Vagina (tissue), 2 donors: ENCODE results near the gene MTX1.

Experiments
- POLR2A ChIP-seq, 2 donors: fragments of 450-650 bp; IDR thresholded peaks; one replicate each; pipeline ENCODE4 v1.6.1; 2017; ENCODE audit warnings: antibody characterized with exemption in 2 of 2, mild to moderate bottlenecking in 2 of 2, moderate library complexity in 2 of 2
- POLR2AphosphoS5 ChIP-seq, 2 donors: sonication (generic); formaldehyde crosslinking; IDR thresholded peaks; one replicate each; pipeline ENCODE4 v1.9.0; 2017; ENCODE audit warnings: antibody characterized with exemption in 2 of 2, mild to moderate bottlenecking in 2 of 2, low read depth in 1 of 2; ENCODE audit not compliant: insufficient read depth in 1 of 2
- TF ChIP-seq, protein P1 (sequence below), 3 experiments: fragments of 450-650 bp in 2 of 3; fragments of 200-600 bp in 1 of 3; sonication (generic) in 1 of 3; IDR thresholded peaks; one replicate each; pipeline ENCODE4 v1.5.1; 2017 to 2019; ENCODE audit warnings: antibody characterized with exemption in 3 of 3, mild to moderate bottlenecking in 2 of 3, moderate library complexity in 2 of 3

DNA sequence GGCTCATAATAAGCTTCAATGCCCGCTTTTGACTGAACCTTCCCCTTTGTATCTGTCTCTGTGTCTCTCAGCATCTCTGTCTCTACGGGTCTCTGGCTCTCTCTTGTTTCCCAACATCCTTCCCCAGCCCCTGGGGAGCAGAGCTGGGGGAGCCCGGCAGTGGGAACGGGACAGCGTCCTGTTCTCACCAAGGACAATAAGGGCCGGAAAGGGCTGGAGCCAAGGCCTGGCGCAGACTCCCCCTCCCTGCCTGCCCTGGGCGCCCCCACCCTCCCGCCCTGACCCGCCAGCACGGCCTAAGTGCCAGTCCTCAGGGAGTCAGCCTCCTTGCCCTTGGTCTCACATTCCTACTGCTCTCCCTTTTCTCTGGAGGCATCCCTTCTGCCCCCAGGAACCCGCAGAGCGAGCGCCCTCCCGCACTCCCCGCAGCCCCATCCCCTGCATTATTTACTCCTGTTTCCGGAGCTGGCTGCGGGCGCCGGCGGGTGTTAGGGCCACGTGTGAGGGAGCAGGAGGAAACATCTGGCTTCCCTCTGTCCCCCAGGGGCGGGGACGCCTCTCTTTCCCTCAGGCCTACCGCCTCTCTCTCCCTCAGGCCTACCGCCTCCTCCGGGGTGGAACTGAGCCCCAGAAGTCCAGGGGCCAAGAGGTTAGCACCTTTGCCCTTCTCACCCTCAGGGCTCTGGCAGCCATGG, 41.9 kb upstream of the MTX1 start:
- no peak for TF ChIP-seq POLR2A (IDR thresholded peaks at IDR 0.05)
- TF ChIP-seq, protein P1, sequence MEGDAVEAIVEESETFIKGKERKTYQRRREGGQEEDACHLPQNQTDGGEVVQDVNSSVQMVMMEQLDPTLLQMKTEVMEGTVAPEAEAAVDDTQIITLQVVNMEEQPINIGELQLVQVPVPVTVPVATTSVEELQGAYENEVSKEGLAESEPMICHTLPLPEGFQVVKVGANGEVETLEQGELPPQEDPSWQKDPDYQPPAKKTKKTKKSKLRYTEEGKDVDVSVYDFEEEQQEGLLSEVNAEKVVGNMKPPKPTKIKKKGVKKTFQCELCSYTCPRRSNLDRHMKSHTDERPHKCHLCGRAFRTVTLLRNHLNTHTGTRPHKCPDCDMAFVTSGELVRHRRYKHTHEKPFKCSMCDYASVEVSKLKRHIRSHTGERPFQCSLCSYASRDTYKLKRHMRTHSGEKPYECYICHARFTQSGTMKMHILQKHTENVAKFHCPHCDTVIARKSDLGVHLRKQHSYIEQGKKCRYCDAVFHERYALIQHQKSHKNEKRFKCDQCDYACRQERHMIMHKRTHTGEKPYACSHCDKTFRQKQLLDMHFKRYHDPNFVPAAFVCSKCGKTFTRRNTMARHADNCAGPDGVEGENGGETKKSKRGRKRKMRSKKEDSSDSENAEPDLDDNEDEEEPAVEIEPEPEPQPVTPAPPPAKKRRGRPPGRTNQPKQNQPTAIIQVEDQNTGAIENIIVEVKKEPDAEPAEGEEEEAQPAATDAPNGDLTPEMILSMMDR (IDR thresholded peaks at IDR 0.05), result no peak
- TF ChIP-seq POLR2AphosphoS5 (IDR thresholded peaks at IDR 0.05; ENCODE audit: insufficient read depth in 1 of 2, low read depth in 1 of 2), result peak in 1 of 2 donors; percentile 47
